Measurements from ENCODE around the gene ATP6V1B1.

- TF ChIP-seq ZNF274 (IDR thresholded peaks at IDR 0.05; ENCODE audit: low read depth, low read length) (no peak), SUZ12 (IDR thresholded peaks at IDR 0.05; ENCODE audit: extremely low read depth, insufficient read depth, insufficient read length) (no peak), YY1 (IDR thresholded peaks at IDR 0.05; ENCODE audit: insufficient read depth, insufficient read length) (no peak)
These were observed 38.3 kb upstream of the ATP6V1B1 start for GRCh38 chr2:70897203-70897976.
